ENCODE measurements around the gene C14orf132.

DNA sequence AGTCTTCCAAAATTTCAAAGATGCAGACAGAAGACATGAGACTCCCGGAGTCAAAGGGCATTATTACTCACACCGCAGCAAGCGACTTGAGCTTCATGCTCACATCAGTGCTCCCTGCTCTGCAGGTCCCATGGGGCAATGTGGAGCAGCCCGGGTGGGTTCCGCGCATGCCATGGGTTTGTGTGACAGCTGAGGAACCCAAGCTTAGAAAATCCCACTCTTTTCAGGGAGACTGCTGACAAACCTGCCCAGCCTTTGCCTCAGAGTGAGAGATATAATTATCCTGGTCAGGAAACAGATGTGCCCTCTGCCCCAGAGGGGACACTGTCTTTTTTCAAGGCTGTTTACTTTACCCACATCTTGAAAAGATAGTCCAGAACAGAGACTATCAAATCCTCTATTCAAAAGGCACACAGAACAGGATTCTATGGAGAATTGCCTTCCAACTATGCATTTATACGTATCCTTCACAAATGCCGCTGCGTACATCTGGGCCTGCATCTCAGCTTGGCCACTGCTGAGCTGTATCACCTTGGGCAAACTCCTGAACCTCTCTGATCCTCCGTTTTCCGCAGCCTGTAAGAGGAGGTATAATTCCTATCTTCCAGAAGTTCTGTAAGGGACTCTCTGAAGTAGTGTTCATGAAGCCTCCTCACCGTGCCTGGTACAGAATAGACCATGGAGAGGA lies 16.0 kb downstream of the C14orf132 start:
- TF ChIP-seq, protein P1, sequence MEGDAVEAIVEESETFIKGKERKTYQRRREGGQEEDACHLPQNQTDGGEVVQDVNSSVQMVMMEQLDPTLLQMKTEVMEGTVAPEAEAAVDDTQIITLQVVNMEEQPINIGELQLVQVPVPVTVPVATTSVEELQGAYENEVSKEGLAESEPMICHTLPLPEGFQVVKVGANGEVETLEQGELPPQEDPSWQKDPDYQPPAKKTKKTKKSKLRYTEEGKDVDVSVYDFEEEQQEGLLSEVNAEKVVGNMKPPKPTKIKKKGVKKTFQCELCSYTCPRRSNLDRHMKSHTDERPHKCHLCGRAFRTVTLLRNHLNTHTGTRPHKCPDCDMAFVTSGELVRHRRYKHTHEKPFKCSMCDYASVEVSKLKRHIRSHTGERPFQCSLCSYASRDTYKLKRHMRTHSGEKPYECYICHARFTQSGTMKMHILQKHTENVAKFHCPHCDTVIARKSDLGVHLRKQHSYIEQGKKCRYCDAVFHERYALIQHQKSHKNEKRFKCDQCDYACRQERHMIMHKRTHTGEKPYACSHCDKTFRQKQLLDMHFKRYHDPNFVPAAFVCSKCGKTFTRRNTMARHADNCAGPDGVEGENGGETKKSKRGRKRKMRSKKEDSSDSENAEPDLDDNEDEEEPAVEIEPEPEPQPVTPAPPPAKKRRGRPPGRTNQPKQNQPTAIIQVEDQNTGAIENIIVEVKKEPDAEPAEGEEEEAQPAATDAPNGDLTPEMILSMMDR (IDR thresholded peaks at IDR 0.05): no peak
- TF ChIP-seq POLR2AphosphoS5 (IDR thresholded peaks at IDR 0.05): no peak

Measured in transverse colon (tissue), 4 donors.